CD14-positive monocyte (primary cell): ENCODE results near the gene SIPA1L3. TPM values are rescaled to one million over a fixed set of nuclear protein-coding genes. Genes with fewer than 3 reads are reported as not detected.
A peak's percentile ranks its signal among the peaks of the same experiment; 100 is the strongest.

Source experiments
- DNase-seq, 3 donors: peaks; one replicate each; pipeline ENCODE4 v3.0.0-alpha.2; 2011 to 2022
- H2AFZ ChIP-seq: 2 replicates; pipeline ENCODE4 v1.6.0; 2012; ENCODE audit warnings: mild to moderate bottlenecking, low read depth, low read length, inconsistent platforms; ENCODE audit not compliant: insufficient read depth, poor library complexity, severe bottlenecking
- H3K27ac ChIP-seq, 2 donors: 1 replicate in 1 of 2; 2 replicates in 1 of 2; pipeline ENCODE4 v1.5.1; 2012 to 2013; ENCODE audit warnings: low read length in 2 of 2, control low read depth in 1 of 2, inconsistent platforms in 1 of 2, low read depth in 1 of 2, mild to moderate bottlenecking in 1 of 2
- H3K27me3 ChIP-seq, 2 donors: one replicate each; pipeline versions ENCODE4 v1.6.0 to v1.6.1; 2011 to 2013; ENCODE audit warnings: low read length in 2 of 2; ENCODE audit not compliant: control insufficient read depth in 2 of 2, insufficient read depth in 2 of 2
- H3K36me3 ChIP-seq, 2 donors: replicated peaks in 1 of 2; 1 replicate in 1 of 2; 2 replicates in 1 of 2; pipeline versions ENCODE4 v1.5.1 to v1.6.1; 2012 to 2013; ENCODE audit warnings: low read length in 2 of 2, control low read depth in 1 of 2, inconsistent platforms in 1 of 2, mild to moderate bottlenecking in 1 of 2; ENCODE audit not compliant: insufficient read depth in 2 of 2, control insufficient read depth in 1 of 2
- H3K4me1 ChIP-seq, 2 donors: 1 replicate in 1 of 2; 2 replicates in 1 of 2; pipeline versions ENCODE4 v1.5.1 to v1.6.1; 2012 to 2013; ENCODE audit warnings: low read length in 2 of 2, control low read depth in 1 of 2, inconsistent platforms in 1 of 2, mild to moderate bottlenecking in 1 of 2, moderate library complexity in 1 of 2; ENCODE audit not compliant: insufficient read depth in 2 of 2, control insufficient read depth in 1 of 2
- H3K4me2 ChIP-seq: replicated peaks from 2 replicates; pipeline ENCODE3; 2012; ENCODE audit warnings: low read length, moderate library complexity, mild to moderate bottlenecking; ENCODE audit not compliant: poor library complexity, severe bottlenecking; ENCODE audit errors: extremely low read depth
- H3K4me3 ChIP-seq, 3 experiments: fragments of 200-600 bp in 1 of 3; sonication (generic) in 1 of 3; replicated peaks in 1 of 3; 1 replicate in 2 of 3; 2 replicates in 1 of 3; pipeline ENCODE4 v1.5.1; 2011 to 2013; ENCODE audit warnings: low read length in 3 of 3, mild to moderate bottlenecking in 3 of 3, control low read depth in 2 of 3, low read depth in 2 of 3, inconsistent platforms in 1 of 3, moderate library complexity in 1 of 3
- H3K79me2 ChIP-seq: 2 replicates; pipeline ENCODE4 v1.6.0; 2012; ENCODE audit warnings: mild to moderate bottlenecking, control low read depth, inconsistent platforms, low read length, moderate library complexity; ENCODE audit not compliant: insufficient read depth
- H3K9ac ChIP-seq: 2 replicates; pipeline ENCODE4 v1.6.0; 2017; ENCODE audit warnings: low read length, mild to moderate bottlenecking; ENCODE audit not compliant: insufficient read depth, poor library complexity, severe bottlenecking
- H3K9me3 ChIP-seq, 2 donors: replicated peaks in 1 of 2; 1 replicate in 1 of 2; 2 replicates in 1 of 2; pipeline versions ENCODE4 v1.5.1 to v1.6.1; 2012 to 2013; ENCODE audit warnings: low read length in 2 of 2, control low read depth in 1 of 2; ENCODE audit not compliant: control insufficient read depth in 1 of 2, insufficient read depth in 1 of 2
- H4K20me1 ChIP-seq: 2 replicates; pipeline ENCODE4 v1.6.0; 2012; ENCODE audit warnings: mild to moderate bottlenecking, low read length, control low read depth, moderate library complexity; ENCODE audit not compliant: insufficient read depth
- H3K27ac Mint-ChIP-seq, 7 donors: one replicate each; pipeline ENCODE4 v1.8.0; 2020; ENCODE audit warnings: mild to moderate bottlenecking in 7 of 7, mixed read lengths in 7 of 7, moderate library complexity in 6 of 7, inconsistent platforms in 2 of 7
- H3K27me3 Mint-ChIP-seq, 3 donors: one replicate each; pipeline ENCODE4 v1.8.0; 2021 to 2022; ENCODE audit warnings: low read depth in 3 of 3, mild to moderate bottlenecking in 3 of 3, mixed read lengths in 3 of 3, moderate library complexity in 3 of 3, inconsistent platforms in 1 of 3
- H3K36me3 Mint-ChIP-seq, 2 donors: one replicate each; pipeline ENCODE4 v1.8.0; 2020; ENCODE audit warnings: mixed read lengths in 2 of 2, inconsistent platforms in 1 of 2, mild to moderate bottlenecking in 1 of 2
- H3K4me1 Mint-ChIP-seq: one replicate; pipeline ENCODE4 v1.8.0; 2020; ENCODE audit warnings: mild to moderate bottlenecking, mixed read lengths
- H3K4me3 Mint-ChIP-seq, 2 donors: one replicate each; pipeline ENCODE4 v1.8.0; 2020; ENCODE audit warnings: mild to moderate bottlenecking in 2 of 2, mixed read lengths in 2 of 2, moderate library complexity in 1 of 2
- H3K9me3 Mint-ChIP-seq, 7 donors: one replicate each; pipeline ENCODE4 v1.8.0; 2020 to 2022; ENCODE audit warnings: mixed read lengths in 7 of 7, mild to moderate bottlenecking in 6 of 7, moderate library complexity in 6 of 7, inconsistent platforms in 2 of 7
- WGBS: methylation state at CpG from one replicate; pipeline ENCODE4 v1.1.5; 2013; ENCODE audit warnings: missing lambda C conversion rate; ENCODE audit not compliant: insufficient coverage; 5-methylcytosine and 5-hydroxymethylcytosine counted together
- intact Hi-C, 2 donors: fragments of 100-400 bp; cut with micrococcal nuclease; formaldehyde crosslinking; loops; one replicate each; pipeline versions ENCODE4 v1.15.0 to v1.15.1; 2023
- polyA plus RNA-seq, 3 donors: library from polyadenylated mRNA; depleted of rRNA in 1 of 3; unstranded in 2 of 3; stranded (reverse) in 1 of 3; fragments of 300-500 nt in 2 of 3; fragments of >200 nt in 1 of 3; fragmentation: Illumina TruSeq in 2 of 3; gene quantifications; 1 replicate in 2 of 3; 2 replicates in 1 of 3; pipeline ENCODE4 v1.2.3, GENCODE V29; 2012 to 2021
- TF ChIP-seq, protein P1 (sequence below): fragments of 200-600 bp; IDR thresholded peaks from one replicate; pipeline ENCODE4 v1.8.0; 2022; ENCODE audit warnings: antibody characterized with exemption, mild to moderate bottlenecking

SIPA1L3 gene
- polyA plus RNA-seq, 3 donors = 0.55 to 4.5 (median 0.99) TPM

- intact Hi-C loops = no loop called here
- Mint-ChIP-seq H3K4me3 (no peak overlapping the region), H3K4me1 (peaks cover 17% of the 10 kb centered on the region), H3K27ac (no peak overlapping the region), H3K9me3 (peaks cover 0 to 4% (median 0%) of the 10 kb centered on the region in 7 donors), H3K27me3 (no peaks in the 10 kb centered on the region), H3K36me3 (peaks cover 15 to 27% of the 10 kb centered on the region in 2 donors)
- no peak overlapping the region for H3K9ac ChIP-seq
- H2AFZ ChIP-seq = no peak overlapping the region
- TF ChIP-seq, protein P1, sequence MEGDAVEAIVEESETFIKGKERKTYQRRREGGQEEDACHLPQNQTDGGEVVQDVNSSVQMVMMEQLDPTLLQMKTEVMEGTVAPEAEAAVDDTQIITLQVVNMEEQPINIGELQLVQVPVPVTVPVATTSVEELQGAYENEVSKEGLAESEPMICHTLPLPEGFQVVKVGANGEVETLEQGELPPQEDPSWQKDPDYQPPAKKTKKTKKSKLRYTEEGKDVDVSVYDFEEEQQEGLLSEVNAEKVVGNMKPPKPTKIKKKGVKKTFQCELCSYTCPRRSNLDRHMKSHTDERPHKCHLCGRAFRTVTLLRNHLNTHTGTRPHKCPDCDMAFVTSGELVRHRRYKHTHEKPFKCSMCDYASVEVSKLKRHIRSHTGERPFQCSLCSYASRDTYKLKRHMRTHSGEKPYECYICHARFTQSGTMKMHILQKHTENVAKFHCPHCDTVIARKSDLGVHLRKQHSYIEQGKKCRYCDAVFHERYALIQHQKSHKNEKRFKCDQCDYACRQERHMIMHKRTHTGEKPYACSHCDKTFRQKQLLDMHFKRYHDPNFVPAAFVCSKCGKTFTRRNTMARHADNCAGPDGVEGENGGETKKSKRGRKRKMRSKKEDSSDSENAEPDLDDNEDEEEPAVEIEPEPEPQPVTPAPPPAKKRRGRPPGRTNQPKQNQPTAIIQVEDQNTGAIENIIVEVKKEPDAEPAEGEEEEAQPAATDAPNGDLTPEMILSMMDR = no peak
- no peak overlapping the region for H3K4me3 ChIP-seq
- no peaks in the 10 kb centered on the region for H3K79me2 ChIP-seq
- DNase-seq = no peak
- H3K9me3 ChIP-seq = no peaks in the 10 kb centered on the region
- no peaks in the 10 kb centered on the region for H4K20me1 ChIP-seq
- H3K27ac ChIP-seq = no peak overlapping the region
- no peak overlapping the region for H3K4me2 ChIP-seq
- H3K36me3 ChIP-seq = peaks cover 6 to 21% of the 10 kb centered on the region in 2 donors
- no peaks in the 10 kb centered on the region for H3K27me3 ChIP-seq
- peaks cover 11 to 13% of the 10 kb centered on the region in 2 donors for H3K4me1 ChIP-seq
- 100% methylated on average over 5 of the region's 15 CpGs for WGBS
Measured at GRCh38 chr19:38078302-38078930, 171.4 kb downstream of the SIPA1L3 start.

DNA sequence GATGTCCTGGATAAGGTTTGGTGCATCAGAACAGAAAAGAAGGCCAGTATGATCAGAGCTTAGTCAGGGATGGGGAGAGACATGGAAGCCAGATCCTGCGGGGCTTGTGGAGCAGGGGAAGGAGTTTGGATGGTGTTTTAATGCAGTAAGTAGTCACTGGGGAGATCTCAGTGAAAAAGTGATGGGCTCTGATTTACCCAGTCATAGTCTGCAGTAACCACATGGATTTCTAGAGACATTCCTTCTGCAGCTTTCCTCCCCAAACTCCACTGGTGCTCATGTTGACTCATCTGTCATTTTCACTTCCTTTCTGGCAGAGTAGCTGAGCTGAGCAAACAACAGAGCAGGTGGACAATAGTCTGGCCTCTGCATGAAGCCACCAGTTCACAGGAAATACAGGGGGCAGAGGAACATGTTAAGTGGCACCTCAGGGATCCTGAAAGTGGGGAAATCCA lies 172.9 kb downstream of the SIPA1L3 start:
- H3K9me3 Mint-ChIP-seq = peaks cover 0 to 4% (median 0%) of the 10 kb centered on the region in 7 donors
- Histone ChIP-seq H3K79me2 (no peaks in the 10 kb centered on the region), H3K4me1 (peaks cover 8 to 10% of the 10 kb centered on the region in 2 donors), H4K20me1 (no peaks in the 10 kb centered on the region), H3K9ac (no peak overlapping the region), H3K36me3 (peaks cover 6 to 21% of the 10 kb centered on the region in 2 donors), H3K27me3 (no peaks in the 10 kb centered on the region), H3K27ac (peak overlapping the region in 1 of 2 donors; percentile 23), H3K9me3 (no peaks in the 10 kb centered on the region), H3K4me2 (no peak overlapping the region), H3K4me3 (no peak overlapping the region), H2AFZ (no peak overlapping the region)
- TF ChIP-seq, protein P1 = no peak
- peaks cover 14% of the 10 kb centered on the region for H3K4me1 Mint-ChIP-seq
- no peak overlapping the region for H3K4me3 Mint-ChIP-seq
- WGBS = 100% methylated on average over 1 of the region's 1 CpG
- peaks cover 12 to 32% of the 10 kb centered on the region in 2 donors for H3K36me3 Mint-ChIP-seq
- intact Hi-C loops = no loop called here
- peak; percentile 18 to 50 (median 43) for DNase-seq
- H3K27me3 Mint-ChIP-seq = no peaks in the 10 kb centered on the region
- peak overlapping the region in 5 of 7 donors; percentile 31 to 68 (median 48) for H3K27ac Mint-ChIP-seq
